ENCODE data around the gene CFAP210.

The CFAP210 gene, protein sequence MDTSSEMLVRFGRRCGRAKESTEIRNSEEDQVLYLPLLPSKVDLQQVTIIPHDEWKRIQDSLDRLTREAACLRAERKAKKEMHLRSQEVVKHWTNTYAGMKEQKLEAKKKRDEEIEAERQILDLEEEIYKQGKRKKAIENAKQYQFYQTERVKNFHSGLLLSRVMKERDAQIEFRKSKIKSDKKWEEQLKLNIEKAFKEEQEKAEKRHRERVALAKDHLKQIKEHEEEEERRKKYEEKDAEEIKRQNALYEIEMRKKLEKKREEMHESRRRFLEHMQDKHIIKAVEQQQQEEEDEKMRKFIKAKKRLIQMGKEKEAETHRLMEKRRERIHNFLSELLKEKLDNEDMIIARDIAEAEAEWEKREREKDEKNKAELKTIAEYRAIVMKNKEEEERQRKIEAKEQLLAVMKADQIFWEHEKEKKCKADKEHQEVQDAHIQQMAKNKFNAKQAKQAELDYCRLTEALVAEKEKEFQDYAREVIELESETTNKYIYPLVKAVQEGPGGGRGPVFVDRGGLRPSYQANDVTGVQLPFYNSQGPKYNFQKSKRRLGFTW

GRCh38 chr2:169694113-169694893 lies at the start of gene CFAP210, which contains the start of gene PHOSPHO2:
Gene CFAP210 (minus strand): TSS chr2:169694405. CDS start chr2:169694327, 78 bp downstream.
Gene PHOSPHO2 (plus strand): TSS chr2:169694469. CDS start chr2:169700972, 6,503 bp downstream.
- in situ Hi-C loops (cut with MboI; ENCODE audit: low sequenced_read_pairs): no loop called here

GRCh38 chr2:169743549-169743948 lies 49.3 kb upstream of the CFAP210 start:
- in situ Hi-C loops (cut with MboI; ENCODE audit: low sequenced_read_pairs): no loop called here

DNA sequence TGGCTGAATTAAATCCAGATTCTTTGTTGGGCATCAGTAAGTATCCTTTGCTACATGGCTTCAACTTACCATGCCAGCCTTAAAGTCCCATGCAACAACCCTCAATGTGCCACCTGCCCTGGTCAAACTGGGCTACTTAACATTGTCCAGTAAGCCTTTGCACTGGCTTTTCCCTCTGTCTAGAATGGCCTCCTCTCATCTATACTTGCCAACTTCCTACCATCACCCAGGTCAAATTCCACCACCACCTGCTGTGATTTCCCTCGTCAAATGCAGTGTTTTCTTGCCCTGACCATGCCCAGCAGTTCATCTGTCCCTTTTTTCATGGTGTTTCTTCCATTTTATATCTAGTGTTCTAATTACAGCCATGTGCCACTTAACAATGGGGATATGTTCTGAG lies 45.1 kb upstream of the CFAP210 start:
- in situ Hi-C loops (cut with MboI; ENCODE audit: low sequenced_read_pairs): no loop called here

- in situ Hi-C loops (cut with MboI; ENCODE audit: low sequenced_read_pairs): no loop called here
Observed at GRCh38 chr2:169738566-169739229, 44.5 kb upstream of the CFAP210 start.

- in situ Hi-C loops (cut with MboI; ENCODE audit: low sequenced_read_pairs): no loop called here
Observed at GRCh38 chr2:169736902-169737301, 42.7 kb upstream of the CFAP210 start.

DNA sequence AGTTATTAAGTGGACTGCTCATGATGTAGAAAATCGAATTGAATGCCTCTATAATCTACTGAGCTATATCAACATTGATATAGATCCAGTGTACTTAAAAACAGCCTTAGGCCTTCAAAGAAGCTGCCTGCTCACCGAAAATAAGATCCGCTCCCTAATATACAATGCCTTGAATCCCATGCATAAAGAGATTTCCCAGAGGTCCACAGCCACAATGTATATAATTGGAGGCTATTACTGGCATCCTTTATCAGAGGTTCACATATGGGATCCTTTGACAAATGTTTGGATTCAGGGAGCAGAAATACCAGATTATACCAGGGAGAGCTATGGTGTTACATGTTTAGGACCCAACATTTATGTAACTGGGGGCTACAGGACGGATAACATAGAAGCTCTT lies 41.4 kb upstream of the CFAP210 start:
- in situ Hi-C loops (cut with MboI; ENCODE audit: low sequenced_read_pairs): no loop called here

DNA sequence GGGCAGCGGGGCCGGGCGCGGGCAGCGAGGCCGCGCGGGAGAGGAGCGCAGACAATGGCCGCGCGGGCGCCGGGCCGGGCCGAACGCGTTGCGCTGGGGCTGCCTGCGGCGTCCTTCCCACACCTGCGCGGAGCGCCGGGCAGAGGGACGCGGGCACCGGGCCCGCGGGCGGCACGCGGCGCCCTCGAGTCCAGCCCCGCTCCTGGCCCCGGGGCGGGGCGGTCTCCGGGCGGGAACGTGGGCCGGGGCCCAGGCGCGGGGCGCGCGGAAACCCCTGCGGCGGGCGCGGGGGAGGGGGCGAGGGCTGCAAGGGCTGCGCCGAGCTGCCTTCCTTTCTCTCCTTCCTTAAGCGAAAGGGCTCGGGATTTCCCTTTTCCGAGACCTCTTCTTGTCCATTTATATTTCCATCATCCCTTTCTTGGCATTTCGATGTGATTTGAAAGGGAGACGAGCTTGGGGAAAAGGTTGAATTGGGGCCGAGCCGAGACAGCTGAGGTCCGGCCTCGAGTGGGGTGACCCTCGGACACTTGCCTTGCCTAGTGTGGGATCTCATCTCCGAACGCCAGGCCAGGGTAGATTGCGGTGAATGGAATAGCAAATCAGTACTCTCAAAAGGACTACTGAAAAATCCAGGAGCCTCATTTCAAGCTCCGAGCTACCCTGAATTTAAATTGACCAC lies 40.1 kb upstream of the CFAP210 start:
- in situ Hi-C loops (cut with MboI; ENCODE audit: low sequenced_read_pairs): no loop called here

GRCh38 chr2:169732583-169733358 lies 38.6 kb upstream of the CFAP210 start:
- in situ Hi-C loops (cut with MboI; ENCODE audit: low sequenced_read_pairs): no loop called here

DNA sequence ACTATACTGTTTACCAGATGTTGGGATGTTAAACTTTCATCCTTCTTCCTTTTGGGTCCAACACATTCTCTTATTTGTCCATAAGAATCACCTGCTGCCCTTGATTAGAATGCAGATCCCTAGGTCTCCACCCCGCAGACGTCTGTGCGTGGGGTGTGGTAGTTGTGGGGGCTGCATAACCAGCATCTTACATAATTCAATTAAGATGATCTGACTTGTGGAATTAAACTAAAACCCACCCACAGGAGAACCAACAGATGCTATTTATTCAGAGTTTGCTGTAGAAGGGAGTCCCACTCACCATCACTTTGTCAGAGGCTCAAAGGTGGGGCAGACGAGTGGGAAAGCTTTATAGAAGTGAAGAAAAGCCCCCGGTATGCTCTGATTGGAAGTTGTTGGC lies 37.9 kb upstream of the CFAP210 start:
- in situ Hi-C loops (cut with MboI; ENCODE audit: low sequenced_read_pairs): no loop called here

DNA sequence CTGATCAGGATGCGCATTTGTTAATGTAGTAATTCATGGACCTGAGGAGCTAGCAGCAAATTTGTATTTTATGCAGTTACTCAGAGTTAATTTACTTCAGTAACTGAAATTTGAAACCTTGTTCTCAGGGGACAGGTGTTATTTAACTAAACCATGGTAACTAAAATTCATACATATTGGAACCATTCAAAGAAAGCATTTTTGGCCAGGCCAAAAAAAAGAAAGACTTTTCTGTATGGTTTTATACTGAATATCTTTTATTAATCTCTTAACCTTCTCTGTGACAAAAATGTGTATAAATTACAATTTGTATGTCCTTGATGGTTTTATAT lies 35.0 kb upstream of the CFAP210 start:
- in situ Hi-C loops (cut with MboI; ENCODE audit: low sequenced_read_pairs): no loop called here

DNA sequence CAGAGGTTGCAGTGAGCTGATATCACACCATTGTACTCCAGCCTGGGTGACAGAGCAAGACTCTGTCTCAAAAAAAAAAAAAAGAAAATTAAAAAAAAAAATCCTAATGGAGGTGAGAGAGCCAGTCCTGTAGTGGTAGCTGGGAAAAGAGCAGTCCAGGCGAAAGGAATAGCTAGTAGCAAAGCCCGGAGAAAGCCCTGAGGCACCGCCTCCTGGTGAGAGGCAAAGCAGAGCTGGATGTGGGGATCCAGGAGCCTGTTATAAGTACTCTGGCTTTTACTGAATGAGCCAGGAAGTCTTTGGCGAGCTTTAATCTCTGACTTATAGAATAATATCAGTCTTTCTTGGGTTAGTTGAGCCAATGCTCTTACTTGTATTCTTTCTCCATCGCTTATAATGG lies 32.9 kb upstream of the CFAP210 start:
- in situ Hi-C loops (cut with MboI; ENCODE audit: low sequenced_read_pairs): no loop called here

DNA sequence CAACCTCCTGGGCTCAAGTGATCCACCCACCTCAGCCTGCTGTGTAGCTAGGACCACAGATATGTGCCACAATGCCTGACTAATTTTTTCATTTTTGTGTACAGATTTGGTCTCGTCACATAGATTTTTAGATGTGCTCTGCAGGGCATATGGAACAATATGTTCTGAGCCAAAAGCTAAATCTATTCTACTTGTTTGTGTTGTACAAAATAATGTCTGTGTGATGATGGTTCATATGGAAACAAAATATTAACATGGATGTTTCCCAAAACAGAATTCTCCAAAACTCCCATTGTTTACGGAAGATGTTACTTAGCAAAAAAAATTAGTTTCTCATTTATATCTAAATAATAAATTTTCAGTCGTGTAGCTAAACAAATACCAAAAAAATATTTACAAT lies 26.8 kb upstream of the CFAP210 start:
- in situ Hi-C loops (cut with MboI; ENCODE audit: low sequenced_read_pairs): no loop called here

DNA sequence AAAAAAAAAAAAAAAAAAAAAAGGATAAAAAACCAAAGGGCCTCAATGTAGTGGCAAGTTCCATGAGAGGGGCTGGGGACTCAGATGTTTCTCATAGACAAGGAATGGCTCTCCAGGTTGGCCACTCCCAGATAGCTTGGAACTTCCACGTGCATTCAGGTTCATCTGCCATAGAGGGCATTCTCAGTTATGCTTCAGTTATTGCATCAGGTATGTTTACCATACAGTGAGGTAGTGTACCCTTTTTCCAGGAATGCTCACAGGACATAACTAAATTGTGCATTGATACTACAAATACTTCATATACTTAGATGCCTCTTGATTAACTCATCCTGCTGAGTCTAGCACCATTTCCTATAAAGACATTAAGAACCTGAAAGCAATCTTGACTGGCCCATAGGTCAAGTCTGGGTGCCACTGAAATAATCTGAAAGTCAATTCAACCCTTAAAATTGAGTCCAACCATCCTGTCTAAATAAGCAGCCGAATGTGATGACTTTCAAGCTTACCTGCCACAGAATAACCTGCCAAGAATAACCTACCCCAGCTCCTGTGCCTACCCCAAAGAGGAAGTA lies 24.8 kb upstream of the CFAP210 start:
- in situ Hi-C loops (cut with MboI; ENCODE audit: low sequenced_read_pairs): no loop called here

DNA sequence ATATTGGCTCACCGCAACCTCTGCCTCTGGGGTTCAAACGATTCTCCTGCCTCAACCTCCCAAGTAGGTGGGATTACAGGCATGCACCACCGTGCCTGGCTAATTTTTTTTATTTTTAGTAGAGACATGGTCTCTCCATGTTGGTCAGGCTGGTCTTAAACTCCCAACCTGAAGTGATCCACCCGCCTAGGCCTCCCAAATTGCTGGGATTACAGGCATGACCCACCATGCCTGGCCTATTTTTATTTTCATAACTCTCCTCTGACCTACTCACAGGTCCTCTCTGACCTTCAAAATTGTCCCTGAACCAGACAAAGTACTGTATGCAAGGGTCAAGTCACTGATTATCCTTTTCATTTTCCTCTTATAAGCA lies 23.5 kb upstream of the CFAP210 start:
- in situ Hi-C loops (cut with MboI; ENCODE audit: low sequenced_read_pairs): no loop called here

DNA sequence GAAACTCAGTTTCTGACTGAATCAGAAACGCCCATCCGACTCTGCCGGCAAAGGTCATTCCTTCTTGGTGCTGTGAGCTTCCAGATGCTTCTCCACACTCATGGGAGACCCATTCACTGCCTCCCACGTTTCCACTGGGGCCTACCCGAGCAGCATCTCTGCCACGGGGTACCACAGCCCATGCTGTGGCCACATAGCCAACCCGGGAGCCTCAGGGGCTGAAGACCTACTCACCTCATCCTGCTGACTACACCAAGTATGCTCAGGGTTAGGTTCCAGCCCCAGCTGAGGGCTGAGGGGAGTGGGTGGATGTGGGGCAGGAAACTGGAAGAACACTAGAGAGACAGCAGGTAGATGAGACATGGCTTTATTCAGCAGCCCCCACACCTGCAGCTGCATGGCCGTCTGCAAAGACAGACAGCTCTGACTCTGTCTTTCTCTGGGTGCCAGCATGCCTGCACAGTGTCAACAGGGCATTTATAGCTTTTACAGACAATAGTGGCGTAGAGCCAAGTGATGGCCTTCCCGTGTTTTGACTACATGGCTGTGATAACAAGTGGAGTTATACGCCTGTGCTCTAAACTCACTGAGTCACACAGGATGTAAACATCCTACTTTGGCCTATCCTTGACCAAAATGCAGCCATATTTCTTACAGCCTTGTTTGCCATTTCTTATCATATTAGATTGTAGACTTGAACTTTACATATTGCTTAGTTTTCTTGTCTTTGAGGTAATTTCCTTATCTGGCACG lies 22.9 kb upstream of the CFAP210 start:
- in situ Hi-C loops (cut with MboI; ENCODE audit: low sequenced_read_pairs): no loop called here

DNA sequence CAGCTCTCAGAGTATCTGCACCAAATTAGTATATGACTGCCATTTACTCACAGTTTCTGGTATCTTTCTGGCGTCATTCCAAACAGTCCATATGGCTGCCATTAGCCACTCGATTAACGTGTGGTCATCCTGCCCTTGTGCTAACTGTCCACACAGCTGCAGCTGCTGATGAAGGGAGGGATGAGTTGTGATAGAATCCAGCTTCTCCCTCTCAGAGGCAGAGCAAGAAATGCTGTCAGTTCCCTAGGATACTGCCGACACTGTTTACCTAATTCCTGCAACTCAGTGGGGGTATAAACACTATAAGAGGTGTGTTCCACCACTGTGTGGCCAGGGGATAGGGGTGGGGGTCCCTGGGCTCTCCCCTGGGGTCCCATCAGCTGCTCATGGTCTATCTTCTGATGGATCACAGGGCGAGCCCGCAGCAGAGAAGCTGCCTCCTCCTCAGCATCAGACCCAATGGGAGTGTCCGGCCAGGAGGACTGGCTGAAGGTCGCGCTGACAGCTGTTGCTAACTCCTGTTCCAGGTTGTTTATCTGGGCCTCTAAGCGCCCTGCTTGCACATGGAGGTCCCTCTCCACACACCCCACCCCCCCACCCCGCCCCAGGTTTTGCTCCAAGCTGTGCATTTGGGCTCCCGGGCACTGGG lies 22.2 kb upstream of the CFAP210 start:
- in situ Hi-C loops (cut with MboI; ENCODE audit: low sequenced_read_pairs): no loop called here

DNA sequence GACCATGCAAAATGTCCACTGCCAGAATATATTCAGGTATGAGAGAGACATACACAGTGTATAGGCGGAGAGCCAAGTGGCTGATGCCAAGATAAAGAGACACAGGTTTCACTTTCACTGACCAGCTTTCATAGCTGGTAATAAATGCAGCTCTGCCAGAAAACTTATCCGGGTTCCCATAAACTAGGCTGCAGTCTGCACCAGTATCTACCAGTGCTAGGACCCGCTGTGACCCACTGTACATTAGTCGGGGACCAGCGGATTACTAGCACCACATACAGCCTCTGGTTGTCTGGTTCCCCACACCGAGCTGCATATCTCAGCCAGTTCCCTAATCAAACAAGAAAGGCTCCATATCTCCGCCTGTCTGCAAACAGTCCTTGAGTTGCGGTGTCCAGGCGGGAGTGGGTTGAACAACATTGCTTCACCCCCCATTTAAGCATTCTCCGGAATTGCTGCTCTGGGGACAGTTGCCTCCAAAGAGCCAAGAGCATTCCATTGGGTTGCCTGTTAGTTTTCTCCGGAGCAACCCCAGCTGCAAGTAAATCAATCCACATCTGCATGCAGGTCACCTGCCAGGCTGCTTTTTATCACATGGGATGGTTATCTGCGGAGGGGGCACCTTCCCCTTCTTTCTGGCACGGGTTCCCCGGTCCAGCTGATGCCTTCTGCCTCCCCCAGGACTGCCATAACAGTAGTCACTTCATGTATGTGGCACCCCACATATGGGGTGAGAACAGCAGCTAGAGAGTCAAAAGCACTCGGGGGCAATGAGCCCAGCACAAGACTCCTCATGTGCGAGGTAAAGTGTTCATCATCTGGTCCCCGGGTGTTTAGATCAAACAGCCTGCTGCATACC lies 21.4 kb upstream of the CFAP210 start:
- in situ Hi-C loops (cut with MboI; ENCODE audit: low sequenced_read_pairs): no loop called here

DNA sequence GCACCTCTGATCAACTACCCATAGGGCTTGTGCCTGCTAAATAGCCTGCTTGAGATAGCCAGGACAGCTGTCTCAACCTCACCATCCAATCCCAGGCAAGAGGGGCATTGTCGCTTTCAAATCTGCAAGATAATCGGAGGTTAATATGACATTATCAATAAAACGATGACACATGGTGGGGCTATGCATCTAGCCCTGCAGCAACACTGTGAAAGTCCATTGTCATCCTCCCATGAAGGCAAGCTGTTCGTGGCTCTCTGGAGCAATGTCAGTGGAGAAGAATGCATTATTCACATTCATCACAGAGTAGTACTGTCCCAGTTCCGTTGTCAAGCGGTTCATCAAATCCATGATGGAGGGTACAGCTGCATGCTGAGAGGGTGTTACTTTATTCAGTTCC lies 20.5 kb upstream of the CFAP210 start:
- in situ Hi-C loops (cut with MboI; ENCODE audit: low sequenced_read_pairs): no loop called here
